ENCODE measurements around the gene ULBP1.

GRCh38 chr6:149985481-149985937 is 21.8 kb downstream of the ULBP1 start:
- TF ChIP-seq EZH2 (IDR thresholded peaks at IDR 0.05; ENCODE audit: low read length) (no peak), CTCF (optimal IDR thresholded peaks at IDR 0.05 in 1 of 3, IDR thresholded peaks at IDR 0.05 in 1 of 3, conservative IDR thresholded peaks at IDR 0.05 in 1 of 3; ENCODE audit: extremely low read depth in 1 of 3, insufficient read depth in 2 of 3, low read length in 3 of 3) (no peak)
